Tibial nerve (tissue), 4 donors: ENCODE results near the gene MARVELD1.

ENCODE experiments used
- CTCF ChIP-seq, 5 experiments: fragments of 200-600 bp in 3 of 5; fragments of 450-650 bp in 2 of 5; sonication (generic) in 3 of 5; IDR thresholded peaks; one replicate each; pipeline ENCODE4 v1.5.1; 2016 to 2019; ENCODE audit warnings: antibody characterized with exemption in 5 of 5, mild to moderate bottlenecking in 3 of 5, moderate library complexity in 2 of 5
- EP300 ChIP-seq, 2 donors: sonication (generic); formaldehyde crosslinking; IDR thresholded peaks; one replicate each; pipeline ENCODE4 v1.6.1; 2017; ENCODE audit warnings: antibody characterized with exemption in 2 of 2, mild to moderate bottlenecking in 1 of 2

GRCh38 chr10:97752956-97753355, 39.4 kb downstream of the MARVELD1 start:
- no peak for TF ChIP-seq EP300 (IDR thresholded peaks at IDR 0.05)
- no peak for TF ChIP-seq CTCF (IDR thresholded peaks at IDR 0.05)
